Stimulated activated CD4-positive, alpha-beta T cell treated with anti-CD3 and anti-CD28 coated beads, Interleukin-4, amount 100 ng/mL, for 48 hours (primary cell): ENCODE measurements around the gene NKX1-1.
A peak's percentile ranks its signal among the peaks of the same experiment; 100 is the strongest.

Source experiments
- DNase-seq, 2 donors: peaks; one replicate each; pipeline ENCODE4 v3.0.0-alpha.2; 2020; ENCODE audit warnings: low read depth in 2 of 2

The NKX1-1 gene

GRCh38 chr4:1416948-1417260 is 10.7 kb upstream of the NKX1-1 start:
- DNase-seq, result no peak

GRCh38 chr4:1416051-1416947 is 10.1 kb upstream of the NKX1-1 start:
- no peak for DNase-seq

- no peak for DNase-seq
These were observed 9.4 kb upstream of the NKX1-1 start for GRCh38 chr4:1415681-1415981.

- DNase-seq, result no peak
These were observed 8.8 kb upstream of the NKX1-1 start for GRCh38 chr4:1414831-1415680.

GRCh38 chr4:1413687-1414479 is 7.6 kb upstream of the NKX1-1 start:
- no peak for DNase-seq

GRCh38 chr4:1413204-1413663 is 7.0 kb upstream of the NKX1-1 start:
- DNase-seq, result no peak

- no peak for DNase-seq
These were observed 6.3 kb upstream of the NKX1-1 start for GRCh38 chr4:1412376-1413203.

- DNase-seq, result no peak
These were observed 5.5 kb upstream of the NKX1-1 start for GRCh38 chr4:1411436-1412375.

- peak; percentile 28 to 46 for DNase-seq
These were observed 4.5 kb upstream of the NKX1-1 start for GRCh38 chr4:1410491-1411325.

GRCh38 chr4:1409491-1410425 is 3.5 kb upstream of the NKX1-1 start:
- no peak for DNase-seq

- DNase-seq, result no peak
These were observed 2.8 kb upstream of the NKX1-1 start for GRCh38 chr4:1409079-1409478.

- no peak for DNase-seq
These were observed 2.2 kb upstream of the NKX1-1 start for GRCh38 chr4:1408418-1408817.

GRCh38 chr4:1407657-1408333 is 1.6 kb upstream of the NKX1-1 start:
- DNase-seq, result no peak

- no peak for DNase-seq
These were observed 877 bp upstream of the NKX1-1 start for GRCh38 chr4:1406981-1407656.

- no peak for DNase-seq
These were observed 427 bp downstream of the NKX1-1 start for GRCh38 chr4:1405636-1406393.

- no peak for DNase-seq
These were observed 997 bp downstream of the NKX1-1 start for GRCh38 chr4:1405254-1405635.
